Activated naive CD8-positive, alpha-beta T cell treated with anti-CD3 and anti-CD28 coated beads for 36 hours (primary cell): ENCODE measurements around the gene ADGRL3. TPM values are rescaled to one million over a fixed set of nuclear protein-coding genes. Genes with fewer than 3 reads are reported as not detected.
"Not testable (repeated sequence)": the region's sequence is repeated elsewhere in the genome, so short reads cannot be mapped to it uniquely, and the experiment has no call there.

Experiments used
- DNase-seq: peaks from one replicate; pipeline ENCODE4 v3.0.0; 2021
- H3K27ac Mint-ChIP-seq: one replicate; pipeline ENCODE4 v1.8.0; 2022; ENCODE audit warnings: mild to moderate bottlenecking, moderate library complexity, mixed read lengths
- H3K27me3 Mint-ChIP-seq: one replicate; pipeline ENCODE4 v1.8.0; 2022; ENCODE audit warnings: mild to moderate bottlenecking, mixed read lengths
- H3K36me3 Mint-ChIP-seq: one replicate; pipeline ENCODE4 v1.8.0; 2021; ENCODE audit warnings: mild to moderate bottlenecking, mixed read lengths
- H3K4me1 Mint-ChIP-seq: one replicate; pipeline ENCODE4 v1.8.0; 2021; ENCODE audit warnings: mixed read lengths
- H3K4me3 Mint-ChIP-seq: one replicate; pipeline ENCODE4 v1.8.0; 2022; ENCODE audit warnings: mild to moderate bottlenecking, moderate library complexity, mixed read lengths
- H3K9me3 Mint-ChIP-seq: one replicate; pipeline ENCODE4 v1.8.0; 2022; ENCODE audit warnings: mixed read lengths
- total RNA-seq, 2 experiments: library from RNA; stranded (reverse); gene quantifications; one replicate each; pipeline ENCODE4 v1.2.3, GENCODE V29; 2021

ADGRL3 gene
- total RNA-seq, 2 experiments from 2014 or later, result not detected

DNA sequence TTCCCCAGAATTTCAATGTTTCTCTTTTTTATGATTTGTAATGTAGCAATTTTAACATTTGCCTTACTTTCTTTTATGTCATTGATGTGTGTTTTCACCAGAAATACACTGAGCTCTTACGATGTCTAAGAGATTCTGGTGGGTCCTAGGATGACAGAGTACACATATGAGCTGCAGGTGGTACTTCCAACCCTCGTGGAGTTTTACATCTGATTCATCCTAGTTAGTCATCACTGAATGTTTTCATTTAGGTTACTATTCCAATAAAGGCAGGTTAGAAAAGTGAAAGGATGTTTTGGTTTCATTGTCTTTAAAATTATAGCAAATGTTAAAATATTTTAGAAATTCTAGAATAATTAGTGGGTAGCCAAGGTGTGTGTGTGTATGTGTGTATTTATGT lies 605.9 kb downstream of the ADGRL3 start:
- Mint-ChIP-seq H3K4me1 (no peaks in the 10 kb centered on the region), H3K27ac (no peak overlapping the region), H3K9me3 (peaks cover 6% of the 10 kb centered on the region), H3K4me3 (no peak overlapping the region), H3K36me3 (no peaks in the 10 kb centered on the region), H3K27me3 (no peaks in the 10 kb centered on the region)
- no peak for DNase-seq

DNA sequence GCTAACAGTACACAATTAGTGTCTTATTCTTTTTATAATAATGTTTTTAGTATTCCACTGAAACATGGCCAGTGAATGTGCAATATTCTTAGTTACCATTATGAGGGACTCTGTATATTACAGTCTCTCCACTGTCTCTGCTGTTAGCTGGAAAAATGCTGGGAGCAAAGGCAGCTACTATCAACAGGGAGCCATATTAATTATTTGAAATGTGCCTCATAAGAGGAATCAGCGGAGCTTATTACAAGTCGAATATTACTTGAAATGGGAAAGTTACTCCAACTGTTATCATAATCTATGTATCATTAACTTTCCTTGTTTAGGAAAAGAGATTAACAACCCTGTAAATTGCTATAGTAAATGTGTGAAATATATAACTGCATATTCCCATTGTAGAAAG lies 612.0 kb downstream of the ADGRL3 start:
- no peaks in the 10 kb centered on the region for H3K27me3 Mint-ChIP-seq
- no peaks in the 10 kb centered on the region for H3K4me1 Mint-ChIP-seq
- DNase-seq, result no peak
- no peak overlapping the region for H3K4me3 Mint-ChIP-seq
- H3K9me3 Mint-ChIP-seq, result peaks cover 2% of the 10 kb centered on the region
- no peak overlapping the region for H3K27ac Mint-ChIP-seq
- no peaks in the 10 kb centered on the region for H3K36me3 Mint-ChIP-seq

DNA sequence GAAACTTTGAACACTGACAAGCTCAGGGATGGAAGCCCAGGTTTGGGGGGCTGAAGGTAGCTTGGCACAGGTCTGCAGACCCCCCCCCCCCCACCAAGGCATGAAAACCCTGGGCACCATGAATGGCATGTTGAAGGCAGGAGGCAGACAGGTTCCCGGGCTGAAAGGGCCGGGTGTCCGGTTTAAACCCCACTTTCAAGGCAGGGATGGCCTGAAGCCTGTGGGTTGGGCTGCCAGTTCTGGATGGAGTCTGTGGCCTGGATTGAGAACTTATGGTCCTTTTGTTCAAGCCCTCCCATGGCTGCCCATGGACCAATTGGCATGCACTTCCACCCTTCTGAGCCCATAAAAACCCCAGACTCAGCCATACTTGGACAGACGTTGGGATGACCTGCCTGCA lies 616.9 kb downstream of the ADGRL3 start:
- Mint-ChIP-seq H3K27ac (no peak overlapping the region), H3K27me3 (no peaks in the 10 kb centered on the region), H3K4me3 (no peak overlapping the region), H3K9me3 (peaks cover 2% of the 10 kb centered on the region), H3K36me3 (no peaks in the 10 kb centered on the region), H3K4me1 (no peaks in the 10 kb centered on the region)
- no peak for DNase-seq

DNA sequence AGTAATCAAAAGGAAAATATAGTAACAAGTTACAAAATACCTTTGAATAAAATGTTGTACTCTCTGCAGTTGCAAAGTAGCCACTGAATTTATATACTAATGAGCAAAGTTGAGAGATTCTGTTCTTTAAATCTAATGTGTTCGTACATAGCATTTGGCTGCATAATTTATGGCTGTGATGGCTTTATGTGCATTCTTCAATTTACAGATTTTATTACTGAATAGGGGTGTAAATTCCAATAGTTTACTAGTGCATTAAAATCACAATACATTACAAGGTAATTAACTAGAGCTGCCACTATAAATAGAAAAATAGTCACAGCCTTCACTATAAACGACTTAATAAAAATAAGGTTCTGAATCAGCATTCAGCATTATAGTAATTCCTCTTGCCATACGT lies 620.0 kb downstream of the ADGRL3 start:
- Mint-ChIP-seq H3K36me3 (no peaks in the 10 kb centered on the region), H3K27ac (no peak overlapping the region), H3K4me1 (no peaks in the 10 kb centered on the region), H3K27me3 (no peaks in the 10 kb centered on the region), H3K4me3 (no peak overlapping the region), H3K9me3 (peaks cover 2% of the 10 kb centered on the region)
- no peak for DNase-seq

DNA sequence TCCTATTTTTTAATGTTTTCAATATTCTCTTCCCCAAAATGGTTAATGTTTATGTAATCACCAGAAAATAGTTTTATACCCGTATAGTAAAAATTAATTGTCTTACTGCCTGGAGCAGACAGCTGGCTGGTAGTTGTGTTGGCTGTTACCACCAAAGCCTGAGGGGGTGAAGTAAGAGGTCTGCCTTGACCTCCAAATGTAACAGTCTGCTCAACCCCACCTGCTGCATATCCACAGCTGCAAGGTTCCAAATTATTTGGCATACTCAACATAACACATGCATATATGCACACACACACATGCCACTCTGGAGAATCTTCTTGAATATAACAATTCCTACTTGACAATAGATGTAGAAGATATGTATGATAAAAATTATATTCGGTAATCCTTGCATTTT lies 624.3 kb downstream of the ADGRL3 start:
- Mint-ChIP-seq H3K9me3 (peaks cover 1% of the 10 kb centered on the region), H3K36me3 (no peaks in the 10 kb centered on the region), H3K27ac (no peak overlapping the region), H3K4me1 (no peaks in the 10 kb centered on the region), H3K4me3 (no peak overlapping the region), H3K27me3 (no peaks in the 10 kb centered on the region)
- no peak for DNase-seq

DNA sequence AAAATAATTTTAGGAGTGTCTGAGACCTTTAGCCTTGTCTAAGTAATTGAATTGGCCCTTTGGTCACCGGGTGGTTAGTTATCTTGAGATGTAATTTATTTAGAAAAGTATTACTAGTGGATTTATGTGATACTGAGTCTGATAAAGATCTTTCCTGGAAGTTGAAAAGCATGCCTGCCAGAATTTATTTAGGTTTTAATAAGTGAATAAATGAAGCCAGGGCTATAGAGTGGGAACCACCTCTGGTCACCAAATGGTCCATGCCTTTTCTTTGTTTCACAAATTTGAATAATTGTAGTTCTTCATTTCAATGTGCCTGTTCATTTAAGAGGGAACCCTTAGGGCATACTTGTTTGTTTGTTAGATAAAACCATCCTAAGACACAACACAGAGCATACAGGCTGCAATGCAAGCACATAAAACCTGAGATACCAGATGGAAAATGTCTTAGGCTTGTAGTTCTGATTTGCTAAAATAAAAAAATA lies 627.8 kb downstream of the ADGRL3 start:
- DNase-seq, result no peak
- H3K4me1 Mint-ChIP-seq, result no peaks in the 10 kb centered on the region
- H3K36me3 Mint-ChIP-seq, result no peaks in the 10 kb centered on the region
- no peak overlapping the region for H3K27ac Mint-ChIP-seq
- H3K9me3 Mint-ChIP-seq, result peaks cover 1% of the 10 kb centered on the region
- H3K27me3 Mint-ChIP-seq, result no peaks in the 10 kb centered on the region
- no peak overlapping the region for H3K4me3 Mint-ChIP-seq

DNA sequence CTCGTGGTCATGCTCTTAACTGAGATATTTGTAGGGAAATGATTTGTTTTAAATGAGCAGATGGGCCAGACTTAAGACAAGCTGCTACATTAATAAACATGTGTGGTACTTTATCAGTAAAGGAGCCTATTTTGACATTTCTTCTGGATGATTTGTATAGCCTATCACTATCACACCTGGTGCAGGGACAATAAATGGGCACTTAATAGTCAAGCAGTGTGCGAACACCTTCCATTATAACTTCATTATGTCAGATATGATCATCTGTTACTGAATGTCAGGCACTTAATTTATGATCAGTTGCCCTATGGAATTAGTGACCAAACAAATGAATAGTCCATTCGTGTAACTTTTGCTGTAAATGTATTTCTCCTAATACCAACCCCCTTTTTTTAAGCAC lies 628.8 kb downstream of the ADGRL3 start:
- Mint-ChIP-seq H3K9me3 (peaks cover 1% of the 10 kb centered on the region), H3K4me3 (no peak overlapping the region)

DNA sequence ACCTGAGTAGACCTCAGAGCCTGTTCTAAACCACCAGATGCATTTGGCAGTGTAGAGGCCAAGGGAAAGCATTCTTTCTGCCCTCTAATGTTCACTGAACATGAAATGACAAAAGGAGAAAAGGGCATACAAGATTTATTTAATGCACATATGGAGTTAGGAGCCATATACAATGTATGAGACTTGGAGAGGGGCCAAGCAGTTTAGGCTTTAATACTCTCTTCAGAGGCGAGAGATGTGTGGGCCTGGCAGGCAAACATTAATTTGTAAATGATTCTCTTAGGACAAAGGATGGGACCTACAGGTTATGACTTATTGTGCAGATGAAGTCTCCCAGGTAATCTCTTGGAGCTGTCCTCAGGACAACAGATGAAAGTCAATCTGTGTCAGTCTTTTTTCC lies 631.9 kb downstream of the ADGRL3 start:
- no peak overlapping the region for H3K4me3 Mint-ChIP-seq
- no peaks in the 10 kb centered on the region for H3K4me1 Mint-ChIP-seq
- no peak for DNase-seq
- no peaks in the 10 kb centered on the region for H3K27me3 Mint-ChIP-seq
- no peaks in the 10 kb centered on the region for H3K36me3 Mint-ChIP-seq
- H3K9me3 Mint-ChIP-seq, result peaks cover 1% of the 10 kb centered on the region
- H3K27ac Mint-ChIP-seq, result no peak overlapping the region

More for the DNA sequence above, 628.8 kb downstream of the ADGRL3 start:
- no peaks in the 10 kb centered on the region for H3K36me3 Mint-ChIP-seq
- no peaks in the 10 kb centered on the region for H3K27me3 Mint-ChIP-seq
- no peak for DNase-seq
- H3K27ac Mint-ChIP-seq, result no peak overlapping the region
- H3K4me1 Mint-ChIP-seq, result no peaks in the 10 kb centered on the region

DNA sequence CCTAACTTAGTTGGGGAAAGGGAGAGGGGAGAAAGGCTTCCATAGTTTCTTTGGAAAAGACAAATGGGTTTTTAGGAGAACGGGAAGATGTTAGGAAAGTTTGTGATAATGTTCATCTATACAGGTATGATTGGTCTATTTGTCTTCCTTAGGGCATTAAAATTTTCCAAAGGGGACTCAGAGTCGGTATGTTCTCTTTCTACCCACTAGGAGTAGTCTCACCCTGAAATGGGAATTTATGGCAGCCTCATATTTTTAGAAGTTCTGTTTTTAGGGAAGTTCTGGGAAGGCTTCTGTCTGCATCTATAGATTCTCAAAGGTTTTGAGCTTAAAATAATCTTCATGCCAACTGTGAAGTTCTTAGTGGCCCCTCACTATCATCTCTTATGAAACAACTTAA lies 637.3 kb downstream of the ADGRL3 start:
- Mint-ChIP-seq H3K9me3 (peaks cover 2% of the 10 kb centered on the region), H3K27me3 (no peaks in the 10 kb centered on the region), H3K4me3 (no peak overlapping the region), H3K36me3 (no peaks in the 10 kb centered on the region), H3K27ac (no peak overlapping the region), H3K4me1 (no peaks in the 10 kb centered on the region)
- no peak for DNase-seq

DNA sequence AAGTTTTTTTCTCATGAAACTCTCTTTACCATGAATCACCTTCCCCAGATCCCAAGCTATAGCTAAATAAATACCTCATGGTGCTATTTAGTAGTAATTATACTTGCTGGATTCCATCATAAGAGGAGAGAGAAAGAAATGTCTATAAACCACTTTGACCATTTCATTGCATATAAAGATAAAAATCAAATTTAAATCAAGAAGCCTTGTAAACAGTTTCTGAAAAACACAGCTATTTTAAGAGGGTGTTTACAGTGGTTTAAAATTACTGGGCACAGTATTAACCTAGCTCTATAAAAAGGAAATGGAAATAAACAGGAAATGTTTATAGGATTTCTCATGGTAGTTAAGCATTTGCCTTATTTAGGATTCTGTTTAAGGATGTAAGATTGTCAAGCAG lies 637.9 kb downstream of the ADGRL3 start:
- no peaks in the 10 kb centered on the region for H3K4me1 Mint-ChIP-seq
- H3K36me3 Mint-ChIP-seq, result no peaks in the 10 kb centered on the region
- no peak for DNase-seq
- peaks cover 2% of the 10 kb centered on the region for H3K9me3 Mint-ChIP-seq
- no peak overlapping the region for H3K4me3 Mint-ChIP-seq
- no peaks in the 10 kb centered on the region for H3K27me3 Mint-ChIP-seq
- H3K27ac Mint-ChIP-seq, result no peak overlapping the region

DNA sequence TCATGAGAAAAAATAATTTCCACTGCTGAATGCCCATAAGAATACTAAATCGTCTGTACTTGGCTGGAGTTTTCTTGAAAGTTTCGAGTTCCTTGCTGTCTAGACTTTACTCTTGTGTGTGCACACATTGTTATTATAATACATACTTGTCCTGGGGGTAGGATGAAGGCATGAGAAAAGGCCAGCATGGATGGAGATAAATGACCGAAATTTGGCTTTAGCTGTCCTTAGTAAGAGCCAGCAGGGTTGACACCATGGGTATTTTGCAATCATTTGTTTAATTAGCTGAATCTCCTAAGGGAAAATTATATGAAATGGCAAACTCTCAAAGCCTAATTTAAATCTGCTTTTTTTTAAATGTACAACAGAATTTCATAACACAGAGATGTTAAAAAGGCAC lies 641.6 kb downstream of the ADGRL3 start:
- no peak overlapping the region for H3K4me3 Mint-ChIP-seq
- no peaks in the 10 kb centered on the region for H3K36me3 Mint-ChIP-seq
- H3K27ac Mint-ChIP-seq, result no peak overlapping the region
- H3K9me3 Mint-ChIP-seq, result peaks cover 4% of the 10 kb centered on the region
- DNase-seq, result no peak
- H3K27me3 Mint-ChIP-seq, result no peaks in the 10 kb centered on the region
- H3K4me1 Mint-ChIP-seq, result no peaks in the 10 kb centered on the region

DNA sequence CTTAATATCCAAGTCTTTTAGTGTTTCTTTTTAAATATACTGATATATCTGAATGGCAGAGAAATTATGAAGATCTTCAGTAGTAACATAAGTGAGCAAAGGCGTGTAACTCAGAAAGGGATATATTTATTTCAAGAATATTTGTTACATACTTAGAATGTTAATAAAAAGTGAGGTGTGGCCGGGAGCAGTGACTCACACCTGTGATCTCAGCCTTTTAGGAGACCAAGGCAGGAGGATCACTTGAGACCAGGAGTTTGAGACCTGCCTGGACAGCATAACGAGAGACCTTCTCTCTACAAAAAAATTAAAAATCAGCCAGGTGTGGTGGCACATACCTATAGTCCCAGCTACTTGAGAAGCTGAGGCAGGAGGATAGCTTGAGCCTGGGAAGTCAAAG lies 651.0 kb downstream of the ADGRL3 start:
- H3K4me1 Mint-ChIP-seq, result no peaks in the 10 kb centered on the region

DNA sequence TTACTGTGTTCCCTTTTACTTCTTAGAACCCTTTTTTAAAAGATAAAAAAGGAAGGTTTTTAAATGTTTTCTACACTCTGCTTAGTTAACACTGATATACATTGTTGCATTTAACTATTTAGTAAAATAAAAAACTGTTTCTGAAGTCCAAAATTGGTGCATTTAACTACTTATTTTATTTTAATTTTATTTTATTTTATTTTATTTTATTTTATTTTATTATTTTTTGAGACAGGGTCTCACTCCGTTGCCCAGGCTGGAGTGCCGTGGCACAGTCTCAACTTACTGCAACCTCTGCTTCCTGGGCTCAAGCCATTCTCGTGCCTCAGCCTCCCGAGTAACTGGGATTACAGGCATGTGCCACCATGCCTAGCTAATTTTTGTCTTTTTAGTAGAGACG lies 652.0 kb downstream of the ADGRL3 start:
- H3K9me3 Mint-ChIP-seq, H3K4me1 Mint-ChIP-seq, H3K4me3 Mint-ChIP-seq, H3K27ac Mint-ChIP-seq, H3K27me3 Mint-ChIP-seq, DNase-seq, H3K36me3 Mint-ChIP-seq: not testable (repeated sequence)

More for the DNA sequence above, 651.0 kb downstream of the ADGRL3 start:
- Mint-ChIP-seq H3K9me3 (peaks cover 2% of the 10 kb centered on the region), H3K27ac (no peak overlapping the region), H3K27me3 (no peaks in the 10 kb centered on the region), H3K4me3 (no peak overlapping the region), H3K36me3 (no peaks in the 10 kb centered on the region)
- DNase-seq, result no peak

DNA sequence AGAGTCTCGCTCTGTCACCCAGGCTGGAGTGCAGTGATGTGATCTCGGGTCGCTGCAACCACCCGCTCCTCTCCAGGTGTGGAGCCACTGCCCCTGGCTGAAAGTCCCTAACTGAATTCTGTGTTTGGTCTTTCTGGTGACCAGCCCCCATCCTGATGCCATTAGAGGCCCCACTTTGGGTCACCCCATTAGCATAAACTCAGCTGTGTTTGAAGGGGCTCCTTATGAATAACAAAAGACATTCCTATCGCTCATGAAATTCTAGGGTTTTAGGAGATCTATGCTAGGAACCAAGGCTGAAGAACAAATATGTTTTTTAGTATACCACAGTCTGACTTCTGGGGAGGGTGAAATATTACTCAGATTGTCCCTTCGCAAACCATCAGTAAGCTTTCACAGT lies 652.9 kb downstream of the ADGRL3 start:
- H3K27me3 Mint-ChIP-seq, result no peaks in the 10 kb centered on the region
- H3K27ac Mint-ChIP-seq, result no peak overlapping the region
- peaks cover 4% of the 10 kb centered on the region for H3K9me3 Mint-ChIP-seq
- no peaks in the 10 kb centered on the region for H3K36me3 Mint-ChIP-seq
- no peaks in the 10 kb centered on the region for H3K4me1 Mint-ChIP-seq
- DNase-seq, result no peak
- H3K4me3 Mint-ChIP-seq, result no peak overlapping the region

DNA sequence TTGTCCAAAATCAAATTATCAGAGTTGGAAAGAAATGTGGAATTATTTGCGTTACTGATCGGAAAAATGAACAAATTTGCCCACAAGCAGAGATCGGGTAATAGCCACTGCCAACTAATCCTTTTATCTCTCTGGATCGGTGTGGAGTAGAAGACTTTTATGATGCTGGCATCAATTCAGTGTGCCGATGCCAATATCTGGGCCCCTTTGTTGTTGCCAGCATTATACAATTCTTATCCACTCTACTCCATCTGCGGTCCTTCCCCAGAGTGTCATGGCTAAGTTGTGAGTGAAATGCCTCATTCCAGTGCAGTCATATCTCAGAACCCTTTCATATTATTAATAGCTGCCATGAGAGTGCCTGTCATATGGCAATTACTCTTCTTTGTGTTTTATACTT lies 660.2 kb downstream of the ADGRL3 start:
- H3K27me3 Mint-ChIP-seq, result no peaks in the 10 kb centered on the region

DNA sequence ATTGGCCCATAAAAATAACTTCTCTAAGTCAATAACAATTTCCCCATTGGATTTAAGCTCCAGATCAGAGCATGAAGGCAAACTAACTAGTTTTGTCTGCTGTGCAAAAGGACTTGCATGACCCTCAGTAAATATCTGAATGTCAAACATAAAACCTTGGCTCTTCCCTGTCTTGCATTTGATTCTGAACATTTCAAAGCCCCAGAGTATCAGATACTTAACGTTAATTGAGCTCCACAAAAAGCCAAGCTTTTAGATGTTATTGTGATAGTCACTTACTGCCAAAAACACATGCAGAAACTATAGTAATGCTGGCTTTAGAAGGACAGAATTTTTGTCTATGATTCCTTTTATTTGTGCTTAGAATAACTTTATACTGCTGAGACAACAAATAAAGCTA lies 664.2 kb downstream of the ADGRL3 start:
- peaks cover 2% of the 10 kb centered on the region for H3K9me3 Mint-ChIP-seq
- no peaks in the 10 kb centered on the region for H3K36me3 Mint-ChIP-seq
- no peak overlapping the region for H3K27ac Mint-ChIP-seq
- no peaks in the 10 kb centered on the region for H3K4me1 Mint-ChIP-seq
- no peaks in the 10 kb centered on the region for H3K27me3 Mint-ChIP-seq
- H3K4me3 Mint-ChIP-seq, result no peak overlapping the region
- DNase-seq, result no peak

More for the DNA sequence above, 660.2 kb downstream of the ADGRL3 start:
- DNase-seq, result no peak
- H3K4me1 Mint-ChIP-seq, result no peaks in the 10 kb centered on the region
- no peak overlapping the region for H3K4me3 Mint-ChIP-seq
- peaks cover 4% of the 10 kb centered on the region for H3K9me3 Mint-ChIP-seq
- no peaks in the 10 kb centered on the region for H3K36me3 Mint-ChIP-seq
- no peak overlapping the region for H3K27ac Mint-ChIP-seq
